Right forelimb (tissue), 1 donor: Measurements from ENCODE around the gene ST3GAL3.

ENCODE experiments used
- DNase-seq: peaks from one replicate; pipeline ENCODE4 v3.0.0-alpha.2; 2018

ST3GAL3 gene

DNA sequence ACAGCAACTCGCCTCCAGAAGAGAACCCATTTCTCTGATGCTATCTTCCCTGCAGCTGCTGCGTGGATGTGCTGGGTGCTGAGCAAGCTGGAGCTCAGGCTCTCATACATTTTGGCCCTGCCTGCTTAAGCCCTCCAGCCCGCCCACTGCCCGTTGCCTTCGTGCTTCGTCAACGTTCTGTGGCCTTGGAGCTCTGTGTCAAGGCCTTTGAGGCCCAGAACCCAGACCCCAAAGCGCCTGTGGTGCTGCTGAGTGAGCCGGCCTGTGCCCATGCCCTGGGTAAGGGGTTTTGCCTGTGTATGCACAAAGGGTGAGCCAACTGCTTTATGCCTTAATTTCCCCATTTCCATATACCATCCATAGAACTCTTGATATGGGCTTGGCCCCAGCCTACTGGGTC lies 263.6 kb downstream of the ST3GAL3 start:
- no peak for DNase-seq

DNA sequence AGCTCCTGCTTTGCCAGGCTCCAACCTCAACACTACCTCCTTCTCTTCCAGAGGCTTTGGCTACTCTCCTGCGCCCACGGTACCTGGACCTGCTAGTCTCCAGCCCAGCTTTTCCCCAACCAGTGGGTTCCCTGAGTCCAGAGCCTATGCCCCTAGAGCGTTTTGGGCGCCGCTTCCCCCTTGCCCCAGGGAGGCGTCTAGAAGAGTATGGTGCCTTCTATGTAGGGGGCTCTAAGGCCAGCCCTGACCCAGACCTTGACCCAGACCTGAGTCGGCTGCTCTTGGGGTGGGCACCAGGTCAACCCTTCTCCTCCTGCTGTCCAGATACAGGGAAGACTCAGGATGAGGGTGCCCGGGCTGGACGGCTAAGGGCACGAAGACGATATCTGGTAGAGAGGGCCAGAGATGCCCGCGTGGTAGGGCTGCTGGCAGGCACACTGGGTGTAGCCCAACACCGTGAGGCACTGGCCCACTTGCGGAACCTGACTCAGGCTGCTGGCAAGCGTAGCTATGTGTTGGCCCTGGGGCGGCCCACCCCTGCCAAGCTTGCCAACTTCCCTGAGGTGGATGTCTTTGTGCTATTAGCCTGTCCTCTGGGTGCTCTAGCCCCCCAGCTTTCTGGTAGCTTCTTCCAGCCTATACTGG lies 264.1 kb downstream of the ST3GAL3 start:
- DNase-seq, result no peak

DNA sequence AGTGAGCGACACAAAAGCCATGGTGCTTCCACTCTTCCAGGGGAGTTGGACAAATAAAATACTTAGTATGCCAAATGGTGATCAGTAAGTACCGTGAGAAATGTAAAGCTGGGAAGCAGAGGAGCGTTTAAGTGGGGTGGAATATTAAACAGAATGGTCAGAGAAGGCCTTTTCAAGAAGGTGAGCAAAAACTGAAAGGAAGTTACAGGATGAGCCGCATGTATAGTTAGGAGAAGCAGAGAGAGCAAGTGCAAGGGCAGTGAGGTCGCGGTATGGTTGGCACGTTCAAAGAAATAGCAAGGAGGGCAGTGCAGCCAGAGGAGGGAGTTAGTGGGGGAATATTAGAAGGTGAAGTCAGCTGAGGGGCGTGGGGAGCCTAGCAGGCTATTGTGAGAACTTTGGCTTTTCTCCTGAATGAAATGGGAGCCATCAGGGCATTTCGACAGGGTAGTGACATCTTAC lies 266.7 kb downstream of the ST3GAL3 start:
- no peak for DNase-seq

DNA sequence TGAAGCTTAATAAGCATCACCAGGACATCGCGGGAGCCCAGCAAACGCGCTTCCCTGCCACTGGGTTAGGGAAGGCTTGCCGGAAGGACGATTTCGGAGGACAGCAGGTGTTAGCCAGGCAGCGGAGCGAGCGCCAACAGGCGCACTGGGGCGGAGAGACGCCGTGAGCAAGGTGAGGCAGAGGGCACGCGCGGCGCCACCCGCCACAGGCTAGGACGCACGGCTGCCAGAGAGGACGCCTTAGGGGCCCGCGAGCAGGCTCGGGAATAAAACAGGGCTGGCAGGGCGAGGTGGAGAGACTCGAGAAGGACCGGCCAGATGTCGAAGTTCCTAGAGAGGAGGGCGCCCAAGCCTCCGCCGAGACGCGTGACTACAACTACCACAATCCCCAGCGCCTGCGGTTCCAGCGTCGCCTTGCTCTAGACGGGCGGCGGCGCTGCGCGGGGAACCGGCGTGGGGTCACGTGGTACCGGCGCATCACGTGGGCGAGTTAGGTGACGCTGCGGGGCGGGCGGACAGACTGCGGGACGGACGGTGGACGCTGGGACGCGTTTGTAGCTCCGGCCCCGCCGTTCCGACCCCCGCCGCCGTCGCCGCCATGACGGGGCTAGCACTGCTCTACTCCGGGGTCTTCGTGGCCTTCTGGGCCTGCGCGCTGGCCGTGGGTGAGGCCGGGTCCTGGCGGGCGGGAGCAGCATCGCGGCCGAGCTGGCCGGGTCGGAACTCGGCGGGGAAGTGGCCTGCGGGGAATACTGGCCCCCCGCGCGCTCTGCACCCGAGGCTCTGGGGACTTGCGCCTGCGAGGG lies 267.3 kb downstream of the ST3GAL3 start, which contains the start of gene ATP6V0B:
Gene ATP6V0B (plus strand): TSS at position 518 of the 806 bp plus-strand sequence. CDS start 81 bp downstream, at position 599.
- peak; percentile 97 for DNase-seq

DNA sequence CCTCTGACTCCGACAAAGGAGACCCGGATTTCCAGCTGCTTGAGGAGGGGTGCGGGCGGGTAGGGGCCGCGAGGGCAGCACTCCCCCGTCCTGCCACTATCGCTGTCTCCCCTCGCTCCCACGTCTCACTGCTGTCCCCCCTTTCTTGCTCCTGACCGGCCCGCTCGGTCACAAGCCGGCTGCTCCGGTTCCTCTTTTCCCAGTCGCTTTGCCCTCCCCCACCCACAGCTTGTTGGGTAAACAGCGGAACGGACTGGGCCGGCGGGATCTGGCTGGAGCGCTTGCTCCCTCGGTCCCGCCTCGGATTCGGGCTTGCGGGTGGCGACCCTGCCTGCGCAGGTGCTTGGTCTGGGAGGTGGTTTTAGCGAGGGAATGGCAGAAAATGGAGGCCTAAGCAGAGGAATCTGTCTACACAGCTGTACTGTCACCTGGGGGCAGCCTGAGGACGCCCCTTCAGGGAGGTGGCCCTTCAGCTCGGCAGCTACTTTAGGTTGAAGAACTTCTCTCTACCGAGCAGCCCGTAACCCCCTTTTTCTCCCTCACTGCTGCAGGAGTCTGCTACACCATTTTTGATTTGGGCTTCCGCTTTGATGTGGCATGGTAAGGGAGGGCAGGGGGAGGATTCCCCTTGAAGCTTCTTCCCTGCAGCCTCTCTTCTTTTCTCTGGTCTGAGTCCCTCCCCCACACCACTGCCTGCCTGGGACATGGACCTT lies 268.1 kb downstream of the ST3GAL3 start:
- no peak for DNase-seq

DNA sequence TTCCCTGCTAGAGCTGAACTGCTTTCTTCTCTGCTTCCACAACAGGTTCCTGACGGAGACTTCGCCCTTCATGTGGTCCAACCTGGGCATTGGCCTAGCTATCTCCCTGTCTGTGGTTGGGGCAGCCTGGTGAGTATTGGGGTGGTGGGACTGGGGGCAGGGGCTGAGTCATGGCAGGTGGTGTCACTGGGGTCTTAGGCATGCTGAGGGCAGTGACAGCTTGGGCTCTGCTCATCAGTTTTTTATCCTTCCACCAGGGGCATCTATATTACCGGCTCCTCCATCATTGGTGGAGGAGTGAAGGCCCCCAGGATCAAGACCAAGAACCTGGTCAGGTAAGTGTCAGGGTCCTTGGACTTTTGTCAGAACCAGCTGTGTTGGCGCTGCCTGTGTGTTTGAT lies 268.7 kb downstream of the ST3GAL3 start:
- no peak for DNase-seq

DNA sequence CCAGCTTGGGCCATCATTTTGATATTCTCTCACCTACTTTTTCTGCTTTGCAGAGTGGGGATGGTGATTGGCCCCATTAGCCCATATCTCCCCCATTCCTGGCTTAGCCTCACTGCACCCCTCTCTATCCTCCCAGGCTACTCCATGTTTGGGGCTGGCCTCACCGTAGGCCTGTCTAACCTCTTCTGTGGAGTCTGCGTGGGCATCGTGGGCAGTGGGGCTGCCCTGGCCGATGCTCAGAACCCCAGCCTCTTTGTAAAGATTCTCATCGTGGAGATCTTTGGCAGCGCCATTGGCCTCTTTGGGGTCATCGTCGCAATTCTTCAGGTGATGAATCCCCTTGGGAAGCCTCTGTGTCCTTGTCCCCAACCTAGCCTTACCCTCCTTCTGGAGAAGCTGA lies 269.6 kb downstream of the ST3GAL3 start:
- no peak for DNase-seq

DNA sequence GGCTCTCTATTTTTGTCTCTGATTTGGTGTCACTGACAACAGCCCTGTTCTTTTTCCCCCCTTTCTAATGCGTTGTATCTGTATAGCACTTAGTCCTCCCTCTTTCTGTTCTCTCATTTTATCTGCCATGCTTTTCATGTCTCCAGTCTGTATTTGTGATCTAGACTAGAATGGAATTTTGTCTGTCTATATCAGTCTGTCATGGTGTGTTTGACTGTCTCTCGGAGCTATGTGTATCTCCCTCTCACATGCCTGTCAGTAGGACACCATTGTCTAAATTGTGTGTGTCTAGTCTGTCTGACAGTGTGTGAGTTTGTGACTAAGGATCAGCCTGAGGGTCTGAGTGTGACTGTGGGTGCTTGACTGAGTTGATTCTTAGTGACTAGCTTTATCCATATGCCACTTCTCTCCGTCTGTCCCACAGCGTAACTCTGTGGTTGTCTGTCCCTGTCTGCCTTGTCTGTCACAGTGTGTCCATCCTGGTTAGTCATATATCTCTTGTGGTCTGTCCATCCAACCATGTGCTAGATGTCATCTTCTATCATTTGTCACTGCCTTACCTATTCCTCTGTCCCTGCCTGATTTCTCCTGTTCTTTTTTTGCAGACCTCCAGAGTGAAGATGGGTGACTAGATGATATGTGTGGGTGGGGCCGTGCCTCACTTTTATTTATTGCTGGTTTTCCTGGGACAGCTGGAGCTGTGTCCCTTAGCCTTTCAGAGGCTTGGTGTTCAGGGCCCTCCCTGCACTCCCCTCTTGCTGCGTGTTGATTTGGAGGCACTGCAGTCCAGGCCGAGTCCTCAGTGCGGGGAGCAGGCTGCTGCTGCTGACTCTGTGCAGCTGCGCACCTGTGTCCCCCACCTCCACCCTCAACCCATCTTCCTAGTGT lies 270.3 kb downstream of the ST3GAL3 start:
- no peak for DNase-seq

DNA sequence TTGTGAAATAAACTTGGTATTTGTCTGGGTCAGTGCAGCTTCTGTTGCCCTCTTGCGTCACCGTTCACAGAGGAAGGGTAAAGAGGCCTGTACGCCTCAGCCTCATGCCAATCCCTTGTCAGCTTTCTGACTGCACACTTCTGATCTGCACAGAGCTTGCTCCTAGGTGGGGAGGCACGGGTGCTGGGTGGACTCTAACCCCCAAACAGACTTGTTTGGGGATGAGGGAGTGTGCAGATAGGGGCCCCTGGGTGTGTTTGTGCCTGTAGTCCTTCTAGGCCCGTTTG lies 270.9 kb downstream of the ST3GAL3 start:
- DNase-seq, result no peak

DNA sequence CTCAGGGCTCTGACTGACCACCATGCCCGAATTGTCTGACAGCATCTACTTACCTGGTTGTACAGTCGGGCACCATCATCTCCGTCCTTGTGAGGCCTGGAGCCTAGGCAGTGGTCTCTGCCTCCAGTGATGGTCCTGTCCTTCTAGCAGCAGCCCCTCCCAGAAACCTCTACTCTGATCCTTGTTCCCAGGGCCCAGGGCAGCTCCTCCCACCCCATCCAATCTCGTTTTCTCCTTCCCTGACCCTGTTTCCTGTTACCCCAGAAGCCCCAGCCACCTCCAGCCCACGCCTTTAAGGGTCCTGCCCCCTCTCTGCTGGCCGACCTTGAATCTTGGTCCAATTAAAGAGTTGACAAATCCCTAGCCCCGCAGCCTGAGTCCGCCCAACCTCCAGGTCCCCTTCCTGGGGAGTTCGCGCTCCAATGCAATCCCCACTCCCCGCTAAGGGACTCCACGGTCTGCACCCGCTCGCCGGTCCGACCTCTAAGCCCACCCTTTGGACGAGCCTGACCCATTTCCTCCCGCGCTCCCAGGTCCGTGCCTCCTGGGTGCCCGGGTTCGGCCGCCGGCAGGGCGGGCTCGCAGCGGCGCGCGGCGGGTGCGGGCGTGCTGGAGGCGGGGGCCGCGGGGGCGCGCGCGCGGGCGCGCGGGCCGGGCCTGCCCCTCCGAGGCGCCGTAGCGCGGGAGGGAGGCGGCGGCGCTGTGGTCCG lies 271.4 kb downstream of the ST3GAL3 start, which contains the start of gene B4GALT2:
Gene B4GALT2 (plus strand): TSS at position 660 of the 710 bp plus-strand sequence. CDS start 1,951 bp downstream, outside the sequence.
- DNase-seq, result peak; percentile 72

DNA sequence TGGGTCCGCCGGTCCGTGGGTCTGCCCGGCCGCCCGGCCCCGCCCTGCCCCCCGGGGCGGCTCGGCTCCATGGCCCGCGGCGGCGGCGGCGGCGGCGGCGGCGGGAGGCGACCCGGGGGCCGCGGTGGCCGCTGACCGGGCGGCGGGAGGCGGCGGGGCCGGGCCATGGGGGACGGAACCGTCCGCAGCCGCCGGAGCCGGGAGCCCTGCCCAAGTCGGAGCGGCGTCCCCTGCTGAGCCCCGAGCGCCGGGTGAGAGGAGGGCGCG lies 271.9 kb downstream of the ST3GAL3 start:
- DNase-seq, result no peak

DNA sequence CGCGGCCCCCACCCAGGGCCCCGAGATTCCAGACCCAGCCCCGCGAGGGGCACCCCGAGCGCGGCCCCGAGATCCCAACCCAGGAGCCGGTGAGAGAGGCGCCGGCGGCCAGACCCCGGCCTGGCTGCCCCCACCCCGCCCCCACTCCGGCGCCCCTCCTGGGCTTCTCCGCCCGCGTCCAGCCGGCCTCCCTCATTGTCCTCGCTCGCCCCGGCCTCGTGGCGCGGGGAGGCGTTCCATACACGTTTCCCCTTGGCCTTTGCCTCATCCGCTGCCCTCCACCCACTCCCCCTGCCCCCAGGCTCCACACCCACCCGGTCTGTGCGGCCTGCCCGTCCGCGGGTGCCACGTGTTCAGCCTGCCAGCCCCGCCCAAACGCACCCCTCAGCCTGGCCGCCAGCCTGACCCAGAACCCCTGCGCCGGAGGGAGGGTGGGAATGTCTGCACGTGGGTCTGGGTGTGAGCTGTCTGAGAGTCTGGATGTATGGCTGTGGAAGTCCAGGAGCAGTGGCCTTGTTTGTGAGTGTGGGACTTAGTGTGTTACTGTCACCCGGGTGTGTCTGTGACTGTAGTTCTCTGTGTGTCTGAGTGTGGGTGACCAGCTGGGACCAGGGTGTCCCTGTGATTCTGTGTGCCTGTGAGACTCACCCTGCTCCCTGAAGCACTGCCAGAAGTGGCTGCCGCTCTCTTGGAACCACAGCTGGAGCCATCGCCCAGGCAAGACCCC lies 272.4 kb downstream of the ST3GAL3 start:
- peak; percentile 84 for DNase-seq

DNA sequence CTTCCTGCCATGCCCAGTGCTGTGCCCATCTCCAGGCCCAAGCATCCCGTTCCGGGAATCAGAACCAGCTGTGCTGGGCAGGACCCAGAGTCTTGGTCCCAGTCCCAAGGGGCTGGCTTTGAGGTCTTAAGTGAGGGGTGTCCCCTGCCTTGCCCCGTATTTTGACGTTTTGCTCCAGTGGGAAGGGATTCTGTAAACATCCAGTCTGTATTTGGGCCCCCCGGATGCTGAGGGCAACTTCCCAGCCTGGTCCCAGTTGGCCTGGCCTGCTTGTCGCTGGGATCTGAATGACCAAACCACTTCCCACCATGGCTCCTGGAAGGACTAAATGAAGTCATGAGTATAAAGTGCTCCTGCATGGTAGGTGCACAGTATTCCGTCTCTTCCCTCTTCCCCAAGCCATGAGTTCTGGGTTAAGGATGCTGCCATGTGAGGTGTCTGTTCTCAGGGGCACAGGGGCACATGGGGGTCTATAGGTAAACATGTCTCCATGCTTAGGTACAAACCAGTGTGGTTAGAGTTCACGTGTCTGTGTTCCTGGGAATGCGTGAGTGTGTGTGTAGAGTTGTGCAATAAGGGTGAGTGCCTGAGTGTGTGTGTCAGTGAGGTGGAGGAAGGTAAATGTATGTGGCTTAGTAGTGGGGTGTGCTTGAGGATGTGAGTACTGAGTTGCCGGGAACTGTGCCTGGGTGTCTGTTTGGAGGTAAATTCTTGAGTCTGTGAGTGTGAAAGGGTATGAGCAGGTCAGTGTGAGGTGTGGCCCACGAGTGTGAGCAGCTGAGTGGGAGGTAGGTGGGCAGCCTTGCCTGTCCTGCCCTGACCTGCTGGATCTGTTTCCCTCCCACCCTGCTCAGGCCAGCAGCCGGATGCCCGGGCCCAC lies 273.2 kb downstream of the ST3GAL3 start:
- DNase-seq, result no peak
